H1 (cell line): Measurements from ENCODE around the gene NCEH1. TPM values are rescaled to one million over a fixed set of nuclear protein-coding genes. Genes with fewer than 3 reads are reported as not detected.

Experiments used
- CTCF ChIA-PET: fragments of 300-600 bp; sonication (Branson Sonifier 250); formaldehyde crosslinking; loops from one replicate; lab custom pipeline; 2021; ENCODE audit not compliant: partially characterized antibody; lab: Charles Lee
- POLR2A ChIA-PET: fragments of 300-600 bp; sonication (Branson Sonifier 250); formaldehyde crosslinking; loops from one replicate; lab custom pipeline; 2021; ENCODE audit warnings: inconsistent platforms; ENCODE audit not compliant: partially characterized antibody; lab: Charles Lee
- DNase-seq, 2 experiments: peaks; one replicate each; pipeline versions ENCODE4 v3.0.0 to v3.0.0-alpha.2; 2010 to 2022; ENCODE audit warnings: low spot score in 2 of 2, low read depth in 1 of 2, mixed read lengths in 1 of 2
- FAIRE-seq: peaks from 2 replicates; lab custom pipeline; 2011; peaks lifted over from hg19 to GRCh38; lab: Jason Lieb, UNC
- H2AFZ ChIP-seq: 2 replicates; pipeline ENCODE4 v1.8.1; 2012; ENCODE audit warnings: low read length, inconsistent platforms
- H2AK5ac ChIP-seq: 2 replicates; pipeline ENCODE4 v1.6.1; 2013; ENCODE audit warnings: low read depth, low read length
- H2BK120ac ChIP-seq: replicated peaks from 2 replicates; pipeline ENCODE3; 2013; ENCODE audit warnings: low read depth, low read length, inconsistent platforms
- H2BK12ac ChIP-seq: 2 replicates; pipeline ENCODE4 v1.6.1; 2013; ENCODE audit warnings: low read depth, low read length
- H2BK15ac ChIP-seq: 2 replicates; pipeline ENCODE4 v1.6.1; 2013; ENCODE audit warnings: low read length
- H2BK20ac ChIP-seq: 2 replicates; pipeline ENCODE4 v1.6.1; 2013; ENCODE audit warnings: low read length
- H2BK5ac ChIP-seq: 2 replicates; pipeline ENCODE4 v1.6.1; 2013; ENCODE audit warnings: low read depth, low read length
- H3K14ac ChIP-seq: 2 replicates; pipeline ENCODE4 v1.6.1; 2013; ENCODE audit warnings: inconsistent platforms; ENCODE audit not compliant: insufficient read length
- H3K18ac ChIP-seq: 2 replicates; pipeline ENCODE4 v1.6.1; 2013; ENCODE audit warnings: low read length; ENCODE audit errors: extremely low read depth
- H3K23ac ChIP-seq: 2 replicates; pipeline ENCODE4 v1.6.1; 2013; ENCODE audit warnings: inconsistent platforms; ENCODE audit not compliant: insufficient read length
- H3K23me2 ChIP-seq: 2 replicates; pipeline ENCODE4 v1.6.1; 2013; ENCODE audit warnings: low read depth, low read length
- H3K27ac ChIP-seq: 2 replicates; pipeline ENCODE4 v1.6.1; 2011; ENCODE audit warnings: low read depth, low read length, inconsistent platforms
- H3K27me3 ChIP-seq, 4 experiments: replicated peaks in 1 of 4; 1 replicate in 1 of 4; 2 replicates in 3 of 4; pipeline versions ENCODE4 v1.6.1 to v1.8.1; 2011 to 2013; ENCODE audit warnings: low read length in 3 of 4, mild to moderate bottlenecking in 3 of 4, inconsistent platforms in 2 of 4, mixed read lengths in 2 of 4, moderate library complexity in 1 of 4; ENCODE audit not compliant: control insufficient read depth in 3 of 4, insufficient read depth in 3 of 4; ENCODE audit errors: extremely low read depth in 1 of 4
- H3K36me3 ChIP-seq, 4 experiments: 2 replicates each; pipeline versions ENCODE4 v1.6.1 to v1.8.1; 2011 to 2013; ENCODE audit warnings: mild to moderate bottlenecking in 4 of 4, low read length in 3 of 4, moderate library complexity in 2 of 4, control low read depth in 1 of 4, inconsistent platforms in 1 of 4; ENCODE audit not compliant: insufficient read depth in 4 of 4, control insufficient read depth in 2 of 4
- H3K4ac ChIP-seq: replicated peaks from 2 replicates; pipeline ENCODE3; 2013; ENCODE audit warnings: low read length, low read depth, mixed read lengths, inconsistent platforms; ENCODE audit not compliant: insufficient read length
- H3K4me1 ChIP-seq, 4 experiments: replicated peaks in 1 of 4; 1 replicate in 1 of 4; 2 replicates in 3 of 4; pipeline versions ENCODE4 v1.6.1 to v1.8.1; 2011 to 2013; ENCODE audit warnings: low read length in 3 of 4, inconsistent platforms in 2 of 4, mixed read lengths in 1 of 4; ENCODE audit not compliant: insufficient read depth in 4 of 4, control insufficient read depth in 3 of 4
- H3K4me2 ChIP-seq, 2 experiments: 2 replicates each; pipeline versions ENCODE4 v1.6.1 to v1.8.1; 2011 to 2013; ENCODE audit warnings: low read depth in 2 of 2, low read length in 2 of 2, control low read depth in 1 of 2, inconsistent platforms in 1 of 2, mild to moderate bottlenecking in 1 of 2; ENCODE audit not compliant: insufficient read depth in 1 of 2
- H3K4me3 ChIP-seq, 4 experiments: fragments of 200-600, 300-600 bp in 1 of 4; sonication (generic), shearing (Covaris generic), sonication (Bioruptor Twin) in 1 of 4; 2 replicates each; pipeline versions ENCODE4 v1.5.1 to v1.8.1; 2011 to 2016; ENCODE audit warnings: low read length in 4 of 4, low read depth in 3 of 4, control low read depth in 2 of 4, inconsistent platforms in 2 of 4, mild to moderate bottlenecking in 2 of 4, mixed read lengths in 1 of 4, moderate library complexity in 1 of 4; ENCODE audit not compliant: insufficient read depth in 2 of 4; ENCODE audit errors: extremely low read depth in 1 of 4
- H3K56ac ChIP-seq: replicated peaks from 2 replicates; pipeline ENCODE3; 2013; ENCODE audit warnings: low read depth, mild to moderate bottlenecking, mixed read lengths, low read length, inconsistent platforms; ENCODE audit not compliant: insufficient read length
- H3K79me1 ChIP-seq: 2 replicates; pipeline ENCODE4 v1.6.1; 2013; ENCODE audit warnings: low read depth, low read length, control low read depth
- H3K79me2 ChIP-seq, 2 experiments: 2 replicates each; pipeline versions ENCODE4 v1.6.1 to v1.8.1; 2012 to 2013; ENCODE audit warnings: low read length in 2 of 2, mild to moderate bottlenecking in 2 of 2, inconsistent platforms in 1 of 2; ENCODE audit not compliant: insufficient read depth in 2 of 2, control insufficient read depth in 1 of 2
- H3K9ac ChIP-seq, 4 experiments: replicated peaks in 1 of 4; 1 replicate in 1 of 4; 2 replicates in 3 of 4; pipeline versions ENCODE4 v1.6.1 to v1.8.1; 2011 to 2013; ENCODE audit warnings: low read depth in 3 of 4, low read length in 3 of 4, control low read depth in 2 of 4, mild to moderate bottlenecking in 2 of 4, moderate library complexity in 2 of 4, inconsistent platforms in 1 of 4; ENCODE audit errors: extremely low read depth in 1 of 4
- H3K9me3 ChIP-seq, 2 experiments: 2 replicates each; pipeline versions ENCODE4 v1.6.1 to v1.8.1; 2012 to 2013; ENCODE audit warnings: mild to moderate bottlenecking in 2 of 2, moderate library complexity in 2 of 2, control low read depth in 1 of 2, inconsistent platforms in 1 of 2, low read depth in 1 of 2, low read length in 1 of 2, mixed read lengths in 1 of 2; ENCODE audit not compliant: insufficient read depth in 2 of 2
- H4K20me1 ChIP-seq, 2 experiments: replicated peaks in 1 of 2; 2 replicates each; pipeline versions ENCODE3 to v1.8.1; 2011 to 2013; ENCODE audit warnings: inconsistent platforms in 2 of 2, low read length in 2 of 2, mild to moderate bottlenecking in 1 of 2; ENCODE audit not compliant: insufficient read depth in 2 of 2, control insufficient read depth in 1 of 2
- H4K5ac ChIP-seq: 2 replicates; pipeline ENCODE4 v1.6.1; 2013; ENCODE audit warnings: low read length, low read depth, mixed read lengths, inconsistent platforms; ENCODE audit not compliant: insufficient read length
- H4K8ac ChIP-seq: 2 replicates; pipeline ENCODE4 v1.8.0; 2013; ENCODE audit warnings: mild to moderate bottlenecking, moderate library complexity, low read length, inconsistent platforms; ENCODE audit not compliant: insufficient read depth; ENCODE audit errors: extremely low read depth
- H4K91ac ChIP-seq: replicated peaks from 2 replicates; pipeline ENCODE3; 2013; ENCODE audit warnings: low read length, mixed read lengths, inconsistent platforms; ENCODE audit not compliant: insufficient read length
- CBX5 ChIP-seq: fragments of 300-800, 300-1000 bp; sonication (generic); IDR thresholded peaks from 2 replicates; pipeline ENCODE4 v1.7.1; 2016; ENCODE audit warnings: antibody characterized with exemption, low read length, low read depth
- CBX8 ChIP-seq: fragments of 300-800, 300-1000 bp; sonication (generic); IDR thresholded peaks from 2 replicates; pipeline ENCODE4 v1.7.1; 2016; ENCODE audit warnings: low read depth, low read length, borderline replicate concordance
- GABPA ChIP-seq: IDR thresholded peaks from 2 replicates; pipeline ENCODE4 v1.6.1; 2011; ENCODE audit warnings: mild to moderate bottlenecking, low read length, moderate library complexity, borderline replicate concordance; ENCODE audit not compliant: insufficient read depth
- HDAC6 ChIP-seq: IDR thresholded peaks from one replicate; pipeline ENCODE4 v1.7.1; 2012; ENCODE audit warnings: low read depth, mild to moderate bottlenecking, inconsistent platforms, low read length, moderate library complexity
- KDM4A ChIP-seq: IDR thresholded peaks from one replicate; pipeline ENCODE4 v1.7.1; 2012; ENCODE audit warnings: low read depth, mild to moderate bottlenecking, moderate library complexity, low read length, inconsistent platforms; ENCODE audit not compliant: severe bottlenecking
- MAFK ChIP-seq: IDR thresholded peaks from 2 replicates; pipeline ENCODE4 v1.6.1; 2012; ENCODE audit warnings: low read depth, mild to moderate bottlenecking, improper control_type of control experiment, low read length
- PHF8 ChIP-seq: fragments of 200-600 bp; sonication (generic); conservative IDR thresholded peaks from 2 replicates; pipeline ENCODE4 v1.7.1; 2012; ENCODE audit warnings: low read depth, mild to moderate bottlenecking, inconsistent platforms, low read length, moderate library complexity
- POU5F1 ChIP-seq: IDR thresholded peaks from 2 replicates; pipeline ENCODE4 v1.6.1; 2011; ENCODE audit warnings: low read depth, mild to moderate bottlenecking, low read length, moderate library complexity
- RAD21 ChIP-seq, 2 experiments: IDR thresholded peaks in 1 of 2; conservative IDR thresholded peaks in 1 of 2; 2 replicates each; pipeline ENCODE4 v1.6.1; 2011; ENCODE audit warnings: low read depth in 2 of 2, low read length in 2 of 2, improper control_type of control experiment in 1 of 2, inconsistent platforms in 1 of 2, mild to moderate bottlenecking in 1 of 2, moderate library complexity in 1 of 2
- SUZ12 ChIP-seq: fragments of 200-600 bp; sonication (generic); IDR thresholded peaks from 2 replicates; pipeline ENCODE4 v1.6.1; 2012; ENCODE audit warnings: mild to moderate bottlenecking, inconsistent platforms, low read length, moderate library complexity, mixed read lengths
- TAF7 ChIP-seq: optimal IDR thresholded peaks from 2 replicates; pipeline ENCODE3; 2011; ENCODE audit warnings: low read depth, mild to moderate bottlenecking, inconsistent platforms, low read length, moderate library complexity, borderline replicate concordance
- WGBS, 2 experiments: shearing (Covaris generic) in 1 of 2; methylation state at CpG; one replicate each; pipeline versions ENCODE4 v1.1.6 to v1.1.7; 2013 to 2015; ENCODE audit warnings: low lambda C conversion rate in 2 of 2, mixed read lengths in 2 of 2, inconsistent platforms in 1 of 2, low coverage in 1 of 2, missing lambda C conversion rate in 1 of 2; ENCODE audit not compliant: insufficient replicate concordance in 2 of 2, insufficient coverage in 1 of 2, insufficient read length in 1 of 2; ENCODE audit errors: extremely low coverage in 1 of 2, missing lambda C conversion rate in 1 of 2; 5-methylcytosine and 5-hydroxymethylcytosine counted together
- polyA plus RNA-seq, 7 experiments: library from polyadenylated mRNA; depleted of rRNA in 3 of 7; stranded (reverse) in 5 of 7; unstranded in 2 of 7; fragments of >200 nt in 5 of 7; fragments of 200-250 nt in 2 of 7; gene quantifications; 1 replicate in 5 of 7; 2 replicates in 1 of 7; 4 replicates in 1 of 7; pipeline versions ENCODE4 v1.2.1 to v1.2.3, GENCODE V29; 2011 to 2013; ENCODE audit warnings: missing spikeins in 2 of 7, mixed read lengths in 2 of 7
- total RNA-seq: library from RNA; stranded (reverse); fragmentation: NEBNext Ultra II Directional; extraction: Animal tissue kit (Norgen Biotek cat#: 25700); gene quantifications from 2 replicates; pipeline ENCODE4 v1.2.1, GENCODE V29; 2021

NCEH1 gene
- total and polyA plus RNA-seq, 2 of the 8 experiments (the other 6 are each of a cell fraction or from before 2014, with no cell fraction given) = 2.2 to 6.4 TPM

- Histone ChIP-seq H3K23me2 (no peaks in the 10 kb centered on the region; the same call in 1 of the 2 replicates), H2BK5ac (no peak overlapping the region), H3K9me3 (no peaks in the 10 kb centered on the region), H2AFZ (no peak overlapping the region), H3K4me3 (no peak overlapping the region), H3K56ac (no peak overlapping the region), H3K36me3 (peaks cover 0 to 2% (median 0%) of the 10 kb centered on the region in 4 experiments; a peak in 3 of 8 replicates), H2BK120ac (no peak overlapping the region), H2BK20ac (no peak overlapping the region), H3K4ac (no peak overlapping the region), H4K91ac (no peak overlapping the region), H3K18ac (no peak overlapping the region), H3K23ac (no peak overlapping the region), H3K79me1 (no peaks in the 10 kb centered on the region), H4K20me1 (no peaks in the 10 kb centered on the region), H2BK15ac (no peak overlapping the region), H3K79me2 (no peaks in the 10 kb centered on the region), H2BK12ac (no peak overlapping the region), H3K4me1 (no peaks in the 10 kb centered on the region), H3K27ac (no peak overlapping the region), H3K14ac (no peak overlapping the region), H3K4me2 (no peak overlapping the region), H4K5ac (no peak overlapping the region), H3K9ac (no peak overlapping the region), H3K27me3 (no peaks in the 10 kb centered on the region), H4K8ac (no peak overlapping the region), H2AK5ac (no peak overlapping the region)
- ChIA-PET CTCF (no interaction called here), POLR2A (no interaction called here)
- 71% methylated on average over 1 of the region's 1 CpG; no CpG with 5 or more reads in 1 of the 2 experiments for WGBS, 2 experiments
- FAIRE-seq (no peak), DNase-seq (no peak)
- TF ChIP-seq CBX8 (no peak), HDAC6 (no peak), PHF8 (no peak), GABPA (no peak), POU5F1 (no peak), SUZ12 (no peak), KDM4A (no peak), TAF7 (no peak), CBX5 (no peak), RAD21 (IDR thresholded peaks at IDR 0.05 in 1 of 2, conservative IDR thresholded peaks at IDR 0.05 in 1 of 2; ENCODE audit: low read depth in 2 of 2, low read length in 2 of 2) (no peak), MAFK (no peak)
Measured at GRCh38 chr3:172630316-172630715, 80.6 kb downstream of the NCEH1 start.
